Measurements from ENCODE around the gene TPRX1.

Gene TPRX1

GRCh38 chr19:47798904-47799266 is 5.5 kb downstream of the TPRX1 start:
- peaks cover 14 to 15% of the 10 kb centered on the region in 2 experiments for H3K27me3 ChIP-seq (ENCODE audit: control insufficient read depth in 1 of 2, insufficient read depth in 1 of 2, low read length in 2 of 2)

DNA sequence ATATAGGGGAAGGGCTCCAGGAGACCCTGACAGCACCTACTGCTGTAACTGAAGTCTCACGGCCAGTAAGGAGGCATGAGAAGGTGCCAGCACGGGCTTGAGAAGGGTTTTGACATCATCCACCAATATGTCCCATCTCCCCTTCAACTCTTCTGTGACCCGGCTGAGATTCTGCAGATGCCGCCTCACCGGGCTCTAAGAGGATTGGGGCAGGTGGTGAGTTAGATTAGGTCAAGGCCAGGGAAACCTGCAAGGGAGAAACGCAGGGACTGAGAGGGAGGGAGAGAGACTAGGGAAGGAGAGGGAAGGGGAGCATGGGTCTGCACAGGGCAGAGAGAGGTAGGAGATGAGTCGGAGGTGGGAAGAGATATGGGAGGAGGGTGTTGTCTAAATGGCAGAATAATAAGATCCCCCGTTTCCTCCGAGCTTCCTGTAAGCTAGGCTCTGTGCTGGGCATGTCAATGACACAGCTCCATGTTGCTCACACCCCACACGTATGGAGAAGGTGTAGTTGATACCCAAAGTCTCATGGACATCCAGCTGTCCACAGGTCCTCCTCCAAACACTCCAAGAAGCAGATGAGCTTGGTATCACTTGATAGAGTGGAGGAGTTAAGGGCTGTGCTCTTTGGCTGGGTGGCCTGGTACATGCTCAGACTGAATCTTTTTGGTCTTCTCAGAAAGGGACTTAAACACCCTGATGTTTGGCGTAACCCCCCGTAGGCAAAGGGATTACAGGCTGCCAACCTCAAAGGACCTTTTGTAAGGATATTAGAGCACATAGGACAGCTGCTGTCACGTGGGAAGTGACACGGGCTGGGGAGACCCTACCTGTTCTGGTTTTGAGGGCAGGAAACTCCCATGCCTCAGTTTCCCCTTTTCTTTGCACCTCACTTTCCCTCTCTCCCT is 6.1 kb downstream of the TPRX1 start:
- Histone ChIP-seq H3K4me3 (ENCODE audit: insufficient read depth in 1 of 2, low read depth in 1 of 2, low read length in 2 of 2) (no peak overlapping the region), H3K4me1 (ENCODE audit: control insufficient read depth, insufficient read depth, low read depth, low read length) (no peaks in the 10 kb centered on the region), H3K9ac (ENCODE audit: low read length) (no peak overlapping the region), H4K8ac (ENCODE audit: low read length) (no peak overlapping the region), H3K14ac (ENCODE audit: low read length in 2 of 2) (no peak overlapping the region), H3K27me3 (ENCODE audit: control insufficient read depth in 1 of 2, insufficient read depth in 1 of 2, low read length in 2 of 2) (peaks cover 14 to 15% of the 10 kb centered on the region in 2 experiments), H3K79me1 (replicated peaks; ENCODE audit: low read length, poor library complexity, severe bottlenecking) (no peaks in the 10 kb centered on the region), H3K27ac (ENCODE audit: low read length, poor library complexity, severe bottlenecking) (no peak overlapping the region), H2AFZ (ENCODE audit: low read depth, low read length) (no peak overlapping the region), H4K91ac (ENCODE audit: low read length) (no peak overlapping the region), H3K4me2 (ENCODE audit: low read length, poor library complexity, severe bottlenecking) (no peak overlapping the region), H2AK5ac (ENCODE audit: low read length, severe bottlenecking) (no peak overlapping the region), H3K4ac (ENCODE audit: low read depth in 1 of 2, low read length in 2 of 2) (no peak overlapping the region), H3K9me3 (ENCODE audit: control insufficient read depth, low read length) (peaks cover 4% of the 10 kb centered on the region), H2BK120ac (ENCODE audit: low read depth, low read length) (no peak overlapping the region), H2BK15ac (ENCODE audit: low read depth, poor library complexity, severe bottlenecking) (no peak overlapping the region), H3K23ac (ENCODE audit: low read length in 2 of 2) (no peak overlapping the region), H2BK5ac (ENCODE audit: low read depth, low read length, poor library complexity, severe bottlenecking) (no peak overlapping the region), H3K36me3 (ENCODE audit: control insufficient read depth in 1 of 2, insufficient read depth in 2 of 2, low read depth in 1 of 2, low read length in 2 of 2) (no peaks in the 10 kb centered on the region), H3K18ac (ENCODE audit: low read depth in 1 of 2, low read length in 2 of 2) (no peak overlapping the region), H2BK12ac (ENCODE audit: low read length in 2 of 2) (no peak overlapping the region)
- DNase-seq, result no peak
- WGBS, result 73% methylated on average over 13 of the region's 14 CpGs

More at GRCh38 chr19:47798904-47799266, 5.5 kb downstream of the TPRX1 start:
- no peak overlapping the region for H2BK5ac ChIP-seq (ENCODE audit: low read depth, low read length, poor library complexity, severe bottlenecking)
- H2AK5ac ChIP-seq (ENCODE audit: low read length, severe bottlenecking), result no peak overlapping the region
- no peak overlapping the region for H3K27ac ChIP-seq (ENCODE audit: low read length, poor library complexity, severe bottlenecking)
- H2BK120ac ChIP-seq (ENCODE audit: low read depth, low read length), result no peak overlapping the region
- no peak overlapping the region for H3K4ac ChIP-seq (ENCODE audit: low read depth in 1 of 2, low read length in 2 of 2)
- H3K4me3 ChIP-seq (ENCODE audit: insufficient read depth in 1 of 2, low read depth in 1 of 2, low read length in 2 of 2), result no peak overlapping the region
- no peak overlapping the region for H3K23ac ChIP-seq (ENCODE audit: low read length in 2 of 2)
- no peak overlapping the region for H2BK15ac ChIP-seq (ENCODE audit: low read depth, poor library complexity, severe bottlenecking)
- H3K4me1 ChIP-seq (ENCODE audit: control insufficient read depth, insufficient read depth, low read depth, low read length), result no peaks in the 10 kb centered on the region
- no peaks in the 10 kb centered on the region for H3K79me1 ChIP-seq (replicated peaks; ENCODE audit: low read length, poor library complexity, severe bottlenecking)
- H2BK12ac ChIP-seq (ENCODE audit: low read length in 2 of 2), result no peak overlapping the region
- no peak overlapping the region for H3K18ac ChIP-seq (ENCODE audit: low read depth in 1 of 2, low read length in 2 of 2)
- no peaks in the 10 kb centered on the region for H3K36me3 ChIP-seq (ENCODE audit: control insufficient read depth in 1 of 2, insufficient read depth in 2 of 2, low read depth in 1 of 2, low read length in 2 of 2)
- peaks cover 4% of the 10 kb centered on the region for H3K9me3 ChIP-seq (ENCODE audit: control insufficient read depth, low read length)
- H3K4me2 ChIP-seq (ENCODE audit: low read length, poor library complexity, severe bottlenecking), result no peak overlapping the region
- no peak overlapping the region for H3K14ac ChIP-seq (ENCODE audit: low read length in 2 of 2)
- no peak overlapping the region for H4K91ac ChIP-seq (ENCODE audit: low read length)
- no peak overlapping the region for H2AFZ ChIP-seq (ENCODE audit: low read depth, low read length)
- no peak for DNase-seq
- WGBS, result 91% methylated on average over 3 of the region's 4 CpGs
- H4K8ac ChIP-seq (ENCODE audit: low read length), result no peak overlapping the region
- no peak overlapping the region for H3K9ac ChIP-seq (ENCODE audit: low read length)

DNA sequence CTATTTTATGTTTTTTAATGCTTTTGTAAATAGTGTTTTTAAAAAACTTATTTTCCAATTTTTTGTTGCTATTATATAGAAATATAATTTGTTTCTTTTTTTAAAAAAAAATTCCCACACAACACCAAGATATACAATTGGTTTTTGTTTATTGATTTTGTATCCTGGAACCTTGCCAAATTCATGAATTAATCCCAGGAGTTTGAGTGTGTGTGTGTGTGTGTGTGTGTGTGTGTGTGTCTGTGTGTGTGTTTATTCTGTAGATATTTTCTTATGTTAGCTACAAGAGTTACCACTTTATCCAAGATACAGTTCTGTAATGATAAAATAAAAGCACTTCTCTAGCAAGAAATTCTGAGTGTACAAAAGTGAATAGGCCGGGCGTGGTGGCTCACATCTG is 7.6 kb downstream of the TPRX1 start:
- Histone ChIP-seq H2BK5ac (ENCODE audit: low read depth, low read length, poor library complexity, severe bottlenecking) (no peak overlapping the region), H3K4me1 (ENCODE audit: control insufficient read depth, insufficient read depth, low read depth, low read length) (no peaks in the 10 kb centered on the region), H4K8ac (ENCODE audit: low read length) (no peak overlapping the region), H2AK5ac (ENCODE audit: low read length, severe bottlenecking) (no peak overlapping the region), H3K4me2 (ENCODE audit: low read length, poor library complexity, severe bottlenecking) (no peak overlapping the region), H3K14ac (ENCODE audit: low read length in 2 of 2) (no peak overlapping the region), H3K4ac (ENCODE audit: low read depth in 1 of 2, low read length in 2 of 2) (no peak overlapping the region), H3K9ac (ENCODE audit: low read length) (no peak overlapping the region), H3K4me3 (ENCODE audit: insufficient read depth in 1 of 2, low read depth in 1 of 2, low read length in 2 of 2) (no peak overlapping the region), H2BK12ac (ENCODE audit: low read length in 2 of 2) (no peak overlapping the region), H3K79me1 (replicated peaks; ENCODE audit: low read length, poor library complexity, severe bottlenecking) (no peaks in the 10 kb centered on the region), H4K91ac (ENCODE audit: low read length) (no peak overlapping the region), H2AFZ (ENCODE audit: low read depth, low read length) (no peak overlapping the region), H2BK120ac (ENCODE audit: low read depth, low read length) (no peak overlapping the region), H3K27me3 (ENCODE audit: control insufficient read depth in 1 of 2, insufficient read depth in 1 of 2, low read length in 2 of 2) (peaks cover 14 to 15% of the 10 kb centered on the region in 2 experiments), H3K36me3 (ENCODE audit: control insufficient read depth in 1 of 2, insufficient read depth in 2 of 2, low read depth in 1 of 2, low read length in 2 of 2) (no peaks in the 10 kb centered on the region), H3K27ac (ENCODE audit: low read length, poor library complexity, severe bottlenecking) (no peak overlapping the region), H3K18ac (ENCODE audit: low read depth in 1 of 2, low read length in 2 of 2) (no peak overlapping the region), H3K9me3 (ENCODE audit: control insufficient read depth, low read length) (peaks cover 4% of the 10 kb centered on the region), H2BK15ac (ENCODE audit: low read depth, poor library complexity, severe bottlenecking) (no peak overlapping the region), H3K23ac (ENCODE audit: low read length in 2 of 2) (no peak overlapping the region)
- WGBS, result 100% methylated on average over 2 of the region's 2 CpGs
- no peak for DNase-seq

DNA sequence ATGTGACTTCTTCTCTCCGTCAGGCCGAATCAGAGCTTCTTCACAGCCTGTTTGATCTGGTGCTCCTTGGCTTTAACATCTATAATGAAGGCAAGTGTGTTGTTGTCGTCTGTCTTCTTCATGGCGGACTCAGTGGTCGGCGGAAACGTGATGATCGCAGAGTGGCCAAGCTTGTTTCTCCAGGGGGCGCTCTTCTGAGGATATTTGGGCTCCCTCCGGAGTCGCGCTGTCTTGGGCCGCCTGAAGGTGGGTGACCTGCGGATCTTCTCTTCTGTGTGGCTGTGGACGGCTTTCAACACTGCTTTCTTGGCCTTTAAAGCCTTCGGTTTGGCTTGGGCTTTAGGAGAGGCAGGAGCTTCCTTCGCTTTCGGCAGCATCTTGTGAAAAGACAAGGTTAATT is 9.8 kb downstream of the TPRX1 start:
- Histone ChIP-seq H3K14ac (ENCODE audit: low read length in 2 of 2) (no peak overlapping the region), H2AK5ac (ENCODE audit: low read length, severe bottlenecking) (no peak overlapping the region), H3K36me3 (ENCODE audit: control insufficient read depth in 1 of 2, insufficient read depth in 2 of 2, low read depth in 1 of 2, low read length in 2 of 2) (no peaks in the 10 kb centered on the region), H2BK15ac (ENCODE audit: low read depth, poor library complexity, severe bottlenecking) (no peak overlapping the region), H3K4me3 (ENCODE audit: insufficient read depth in 1 of 2, low read depth in 1 of 2, low read length in 2 of 2) (no peak overlapping the region), H3K79me1 (replicated peaks; ENCODE audit: low read length, poor library complexity, severe bottlenecking) (no peaks in the 10 kb centered on the region), H4K91ac (ENCODE audit: low read length) (no peak overlapping the region), H3K9ac (ENCODE audit: low read length) (no peak overlapping the region), H2BK12ac (ENCODE audit: low read length in 2 of 2) (no peak overlapping the region), H2BK120ac (ENCODE audit: low read depth, low read length) (no peak overlapping the region), H2AFZ (ENCODE audit: low read depth, low read length) (no peak overlapping the region), H3K4ac (ENCODE audit: low read depth in 1 of 2, low read length in 2 of 2) (no peak overlapping the region), H3K27me3 (ENCODE audit: control insufficient read depth in 1 of 2, insufficient read depth in 1 of 2, low read length in 2 of 2) (peaks cover 14 to 15% of the 10 kb centered on the region in 2 experiments), H3K23ac (ENCODE audit: low read length in 2 of 2) (no peak overlapping the region), H3K27ac (ENCODE audit: low read length, poor library complexity, severe bottlenecking) (no peak overlapping the region), H4K8ac (ENCODE audit: low read length) (no peak overlapping the region), H2BK5ac (ENCODE audit: low read depth, low read length, poor library complexity, severe bottlenecking) (no peak overlapping the region), H3K4me2 (ENCODE audit: low read length, poor library complexity, severe bottlenecking) (no peak overlapping the region), H3K9me3 (ENCODE audit: control insufficient read depth, low read length) (no peaks in the 10 kb centered on the region), H3K18ac (ENCODE audit: low read depth in 1 of 2, low read length in 2 of 2) (no peak overlapping the region), H3K4me1 (ENCODE audit: control insufficient read depth, insufficient read depth, low read depth, low read length) (peaks cover 3% of the 10 kb centered on the region)
- no peak for DNase-seq
- WGBS, result 81% methylated on average over 18 of the region's 18 CpGs
